GM19438 (cell line): Measurements from ENCODE around the gene AKAP5.

Experiments used
- ATAC-seq: cut with Tn5 transposase; IDR thresholded peaks from one replicate; pipeline ENCODE4 v1.9.1; 2021; ENCODE audit warnings: low read depth; ENCODE audit not compliant: unreplicated experiment

AKAP5 gene, protein sequence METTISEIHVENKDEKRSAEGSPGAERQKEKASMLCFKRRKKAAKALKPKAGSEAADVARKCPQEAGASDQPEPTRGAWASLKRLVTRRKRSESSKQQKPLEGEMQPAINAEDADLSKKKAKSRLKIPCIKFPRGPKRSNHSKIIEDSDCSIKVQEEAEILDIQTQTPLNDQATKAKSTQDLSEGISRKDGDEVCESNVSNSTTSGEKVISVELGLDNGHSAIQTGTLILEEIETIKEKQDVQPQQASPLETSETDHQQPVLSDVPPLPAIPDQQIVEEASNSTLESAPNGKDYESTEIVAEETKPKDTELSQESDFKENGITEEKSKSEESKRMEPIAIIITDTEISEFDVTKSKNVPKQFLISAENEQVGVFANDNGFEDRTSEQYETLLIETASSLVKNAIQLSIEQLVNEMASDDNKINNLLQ

DNA sequence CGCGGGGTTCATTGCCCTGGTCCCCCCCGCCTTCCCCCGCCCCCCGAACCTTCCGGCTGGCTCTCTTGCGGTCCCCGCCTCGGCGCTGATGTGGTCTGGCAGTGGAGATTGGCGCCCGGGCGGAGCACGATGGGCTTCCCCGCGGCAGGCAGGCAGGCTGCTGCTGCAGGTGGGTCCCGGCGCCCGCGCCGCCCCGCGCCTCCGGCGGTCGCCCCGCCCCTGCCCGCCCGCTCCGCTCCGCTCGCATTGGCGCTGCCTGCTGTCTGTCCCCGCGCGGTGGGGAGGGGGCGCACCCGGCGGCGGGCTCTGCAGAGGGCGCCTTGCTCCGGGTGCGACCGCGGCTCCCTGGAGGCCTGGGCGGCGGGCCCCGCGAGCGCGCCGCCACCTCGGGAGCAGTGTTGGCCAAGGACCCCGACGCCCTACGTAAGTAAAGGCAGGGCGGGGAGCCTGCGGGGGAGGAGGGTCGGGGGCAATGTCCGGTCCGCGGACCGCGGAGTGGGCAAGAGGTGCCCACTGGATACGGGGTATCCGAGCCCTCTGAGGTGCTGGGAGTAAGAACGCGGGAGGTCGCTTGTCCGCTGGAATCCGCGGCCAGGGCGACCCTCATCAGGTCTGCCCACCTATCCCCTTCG is at the start of gene AKAP5:
Gene AKAP5 (plus strand): TSS at position 309 of the 632 bp plus-strand sequence. CDS start 2,896 bp downstream, outside the sequence.
- ATAC-seq: peak; percentile 57

- no peak for ATAC-seq
Measured at GRCh38 chr14:64416348-64416932, 48.9 kb upstream of the AKAP5 start.

- ATAC-seq: no peak
Measured at GRCh38 chr14:64417055-64417770, 48.1 kb upstream of the AKAP5 start.

- ATAC-seq: no peak
Measured at GRCh38 chr14:64417771-64418125, 47.6 kb upstream of the AKAP5 start.

GRCh38 chr14:64419003-64419402 is 46.3 kb upstream of the AKAP5 start:
- ATAC-seq: no peak

- ATAC-seq: no peak
Measured at GRCh38 chr14:64421166-64421565, 44.1 kb upstream of the AKAP5 start.

- ATAC-seq: no peak
Measured at GRCh38 chr14:64422005-64422404, 43.3 kb upstream of the AKAP5 start.

DNA sequence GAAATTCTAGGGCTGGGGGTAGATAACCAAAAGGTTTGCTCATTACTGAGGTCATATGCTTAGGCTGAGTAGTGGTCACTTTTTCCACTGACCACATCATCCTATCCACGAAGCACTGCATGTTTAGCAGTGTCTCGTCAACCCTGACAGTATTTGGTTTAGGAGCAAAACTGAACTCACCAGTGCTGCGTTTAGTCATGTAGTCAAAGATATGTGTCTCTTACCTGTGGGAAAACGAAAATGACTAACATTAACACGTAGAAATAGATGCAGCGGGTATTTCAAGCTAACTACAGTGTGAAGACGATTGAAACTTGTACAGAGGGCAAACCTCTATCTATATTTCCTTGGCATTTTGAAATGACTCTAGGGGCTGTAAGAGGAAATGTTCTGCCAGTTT is 42.5 kb upstream of the AKAP5 start:
- ATAC-seq: no peak

DNA sequence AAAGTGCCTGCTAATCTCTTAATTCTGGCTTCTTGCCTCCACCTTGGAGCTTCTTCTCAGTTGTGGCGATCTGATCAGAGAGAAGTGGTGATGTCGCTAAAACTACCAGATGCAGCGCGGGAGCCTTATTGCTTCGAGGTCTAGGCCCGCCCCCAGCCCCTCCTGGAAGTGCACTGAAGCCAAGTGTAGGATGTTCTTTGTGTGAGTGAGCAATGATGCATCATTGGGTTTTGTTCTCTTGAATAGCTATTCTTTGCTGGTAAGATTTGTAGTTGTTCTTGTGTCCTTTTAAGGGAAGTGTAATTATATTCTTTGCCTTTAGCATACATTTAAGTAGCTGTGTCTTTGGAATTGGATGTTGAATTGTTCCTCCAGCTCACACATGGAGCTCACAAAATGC is 41.3 kb upstream of the AKAP5 start:
- ATAC-seq: no peak

- no peak for ATAC-seq
Measured at GRCh38 chr14:64434528-64434927, 30.8 kb upstream of the AKAP5 start.

- ATAC-seq: no peak
Measured at GRCh38 chr14:64438181-64438841, 27.0 kb upstream of the AKAP5 start.

GRCh38 chr14:64439141-64439540 is 26.2 kb upstream of the AKAP5 start:
- ATAC-seq: no peak

DNA sequence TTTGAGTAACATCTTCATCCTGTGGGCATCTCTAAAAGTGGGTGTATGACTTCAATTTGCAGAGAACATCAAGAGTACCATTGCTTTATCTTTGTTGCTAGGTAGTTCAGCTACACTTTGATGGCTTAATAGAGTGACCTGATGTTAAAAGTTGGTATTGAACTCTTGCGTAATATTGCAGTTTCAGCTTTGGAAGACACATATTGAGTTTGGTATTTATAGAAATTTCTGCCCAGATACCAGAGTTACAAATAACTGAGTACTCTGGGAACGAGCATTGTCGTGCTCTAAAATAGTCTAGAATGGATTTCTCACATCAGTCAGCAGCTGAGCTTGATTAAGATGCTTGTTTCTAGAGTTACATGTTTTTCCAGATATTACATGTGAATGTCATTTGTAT is 24.8 kb upstream of the AKAP5 start:
- no peak for ATAC-seq

DNA sequence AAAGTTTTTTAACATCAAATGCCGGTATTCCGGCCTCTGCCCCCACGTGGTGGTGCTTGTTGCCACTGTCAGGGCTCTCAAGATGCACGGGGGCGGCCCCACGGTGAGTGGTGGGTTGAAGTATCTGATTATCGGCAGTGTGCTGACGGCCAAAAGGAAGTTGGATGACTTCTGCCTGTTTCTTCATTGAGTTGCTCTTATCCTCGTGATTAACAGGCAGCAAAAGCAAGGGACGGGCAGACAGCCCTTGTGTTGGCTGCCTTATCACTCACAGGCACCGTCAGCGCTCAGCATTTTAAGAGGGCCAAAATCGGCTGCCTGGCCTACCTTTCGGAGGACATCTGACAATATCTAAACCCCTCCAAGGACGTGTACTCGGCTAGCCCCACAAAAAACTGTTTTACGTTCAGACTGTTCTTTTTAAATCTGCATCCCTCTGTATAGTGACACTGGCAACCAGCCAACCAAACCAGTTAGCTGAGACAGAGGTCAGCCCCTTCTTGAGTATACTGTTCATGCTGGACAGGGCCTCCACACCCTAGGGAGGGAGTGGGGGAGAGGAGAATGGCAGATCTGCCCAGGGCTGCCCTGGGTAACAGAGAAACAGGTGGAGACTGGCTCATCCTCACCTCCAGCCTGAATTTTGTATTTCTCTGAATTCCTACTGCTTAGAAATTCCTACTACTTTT is 22.9 kb upstream of the AKAP5 start:
- no peak for ATAC-seq

GRCh38 chr14:64444140-64444539 is 21.2 kb upstream of the AKAP5 start:
- ATAC-seq: no peak

DNA sequence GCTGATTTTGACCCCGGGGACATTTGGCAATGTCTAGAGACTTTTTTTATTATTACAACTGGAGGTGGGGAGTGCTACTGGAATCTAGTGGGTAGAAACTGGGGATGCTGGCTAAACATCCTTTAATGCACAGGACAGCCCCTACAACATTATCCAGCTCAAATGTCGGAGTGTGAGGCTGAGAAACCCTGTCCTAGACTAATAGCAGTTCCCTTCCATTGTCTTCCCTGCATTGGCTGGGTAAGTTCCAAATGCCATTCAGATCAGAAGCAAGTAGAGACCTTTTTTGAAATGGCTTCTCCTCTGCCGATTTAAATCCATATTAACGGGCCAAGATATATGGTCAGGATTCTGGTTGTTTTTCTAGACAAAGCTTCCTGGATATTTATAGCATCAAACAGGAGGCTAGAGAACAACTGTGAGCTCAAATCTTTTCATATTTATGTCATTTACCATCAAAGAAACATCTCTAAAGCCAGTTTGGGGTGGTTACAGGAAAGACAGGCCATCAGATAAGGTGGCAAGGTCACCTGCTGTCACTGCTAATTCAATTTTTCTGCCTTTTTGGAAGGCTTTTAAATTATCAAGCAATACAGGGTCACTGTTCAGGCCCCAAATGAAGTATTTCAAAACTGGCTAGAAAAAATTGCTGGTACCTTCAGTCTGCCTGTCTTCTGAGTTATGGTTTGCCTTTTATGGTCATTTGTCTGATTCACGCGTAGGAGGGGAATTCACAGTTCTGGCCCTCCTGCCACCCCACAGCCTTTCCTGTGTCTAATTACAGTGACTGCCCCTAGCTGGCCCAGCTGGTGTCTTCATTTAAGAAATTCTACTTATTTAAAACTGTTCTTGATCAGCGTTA is 20.1 kb upstream of the AKAP5 start:
- peak; percentile 90 for ATAC-seq

DNA sequence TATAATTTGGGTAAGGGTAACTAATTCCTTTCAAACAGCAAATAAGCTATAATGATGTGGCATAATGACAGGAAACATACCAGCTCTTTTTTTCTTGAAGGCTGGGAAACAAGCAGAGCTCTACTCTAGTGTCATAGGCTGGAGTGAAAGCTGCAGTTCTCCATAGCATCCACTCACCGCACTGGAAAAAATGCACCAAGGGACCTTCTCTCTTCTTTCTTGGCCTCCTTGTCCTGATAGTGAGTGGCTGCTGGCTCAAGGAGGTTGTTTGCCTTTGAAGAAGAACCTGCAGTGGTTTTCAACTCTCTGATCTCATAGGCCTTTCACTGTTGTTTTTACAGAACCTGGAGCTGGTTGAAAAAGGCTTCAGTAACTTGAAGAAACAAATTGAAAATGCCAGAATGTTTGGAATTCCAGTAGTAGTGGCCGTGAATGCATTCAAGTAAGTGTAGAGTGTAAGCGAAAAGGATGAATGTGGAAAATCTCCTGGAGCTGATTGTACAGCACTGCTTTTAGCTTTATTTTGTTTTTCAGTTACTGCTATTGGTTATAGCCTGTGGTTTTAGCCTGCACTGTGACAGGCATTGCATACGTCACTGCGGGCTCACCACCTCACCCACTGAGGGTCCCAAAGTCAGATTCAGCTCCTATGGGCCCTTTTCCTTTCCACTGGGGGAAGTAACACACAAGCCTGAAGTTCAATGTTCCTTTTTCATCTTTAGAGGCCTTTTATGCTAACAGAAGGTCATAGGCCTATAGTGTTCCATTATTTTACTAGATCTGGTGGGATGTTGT is 17.2 kb upstream of the AKAP5 start:
- ATAC-seq: no peak

- no peak for ATAC-seq
Measured at GRCh38 chr14:64450255-64450654, 15.0 kb upstream of the AKAP5 start.
